KMS-11 (cell line): ENCODE data around the gene REXO2.

Experiments
- H2AFZ ChIP-seq: fragments of 200-600 bp; sonication (generic); 2 replicates; pipeline ENCODE4 v1.6.1; 2016; ENCODE audit warnings: antibody characterized with exemption, mixed run types, low read depth
- H3K27ac ChIP-seq: fragments of 200-600 bp; sonication (generic); 2 replicates; pipeline ENCODE4 v1.6.1; 2016; ENCODE audit warnings: mild to moderate bottlenecking, mixed run types
- H3K27me3 ChIP-seq: fragments of 200-600 bp; sonication (generic); 2 replicates; pipeline ENCODE4 v1.6.1; 2017; ENCODE audit warnings: mild to moderate bottlenecking, low read depth, mixed run types, moderate library complexity; ENCODE audit not compliant: insufficient read depth
- H3K36me3 ChIP-seq: fragments of 200-600 bp; sonication (generic); 2 replicates; pipeline ENCODE4 v1.6.1; 2017; ENCODE audit warnings: mild to moderate bottlenecking, mixed run types; ENCODE audit not compliant: insufficient read depth
- H3K4me1 ChIP-seq: fragments of 200-600 bp; sonication (generic); 2 replicates; pipeline ENCODE4 v1.6.1; 2016; ENCODE audit warnings: mild to moderate bottlenecking, low read depth, mixed run types; ENCODE audit not compliant: poor library complexity, severe bottlenecking
- H3K4me2 ChIP-seq: fragments of 200-600 bp; sonication (generic); 2 replicates; pipeline ENCODE4 v1.7.0; 2016; ENCODE audit warnings: mild to moderate bottlenecking, mixed run types
- H3K4me3 ChIP-seq: fragments of 200-600 bp; sonication (generic); IDR thresholded peaks from 2 replicates; pipeline ENCODE4 v1.6.1; 2017; ENCODE audit warnings: low read depth, low read length, mixed read lengths; ENCODE audit not compliant: insufficient read depth
- H3K79me2 ChIP-seq: fragments of 200-600 bp; sonication (generic); 2 replicates; pipeline ENCODE4 v1.6.1; 2016; ENCODE audit warnings: low read depth, mixed run types; ENCODE audit not compliant: insufficient read depth
- H3K9ac ChIP-seq: fragments of 200-600 bp; sonication (generic); 2 replicates; pipeline ENCODE4 v1.6.1; 2016; ENCODE audit warnings: mild to moderate bottlenecking, mixed run types
- H4K20me1 ChIP-seq: fragments of 200-600 bp; sonication (generic); 2 replicates; pipeline ENCODE4 v1.6.1; 2016; ENCODE audit warnings: mild to moderate bottlenecking, mixed run types; ENCODE audit not compliant: insufficient read depth
- TF ChIP-seq, protein P1 (sequence below): fragments of 200-600 bp; sonication (generic); conservative IDR thresholded peaks from 2 replicates; pipeline ENCODE4 v1.6.1; 2017; ENCODE audit warnings: low read depth, mild to moderate bottlenecking, antibody characterized with exemption, low read length, moderate library complexity, mixed read lengths

REXO2 gene

DNA sequence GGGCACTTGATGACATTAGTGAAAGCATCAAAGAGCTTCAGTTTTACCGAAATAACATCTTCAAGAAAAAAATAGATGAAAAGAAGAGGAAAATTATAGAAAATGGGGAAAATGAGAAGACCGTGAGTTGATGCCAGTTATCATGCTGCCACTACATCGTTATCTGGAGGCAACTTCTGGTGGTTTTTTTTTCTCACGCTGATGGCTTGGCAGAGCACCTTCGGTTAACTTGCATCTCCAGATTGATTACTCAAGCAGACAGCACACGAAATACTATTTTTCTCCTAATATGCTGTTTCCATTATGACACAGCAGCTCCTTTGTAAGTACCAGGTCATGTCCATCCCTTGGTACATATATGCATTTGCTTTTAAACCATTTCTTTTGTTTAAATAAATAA lies 10.6 kb downstream of the REXO2 start:
- H3K9ac ChIP-seq = no peak overlapping the region
- H3K27me3 ChIP-seq = no peaks in the 10 kb centered on the region
- H2AFZ ChIP-seq = no peak overlapping the region
- H4K20me1 ChIP-seq = no peaks in the 10 kb centered on the region
- no peak overlapping the region for H3K4me3 ChIP-seq
- H3K36me3 ChIP-seq = no peaks in the 10 kb centered on the region
- no peaks in the 10 kb centered on the region for H3K79me2 ChIP-seq
- H3K4me2 ChIP-seq = no peak overlapping the region
- no peak overlapping the region for H3K27ac ChIP-seq
- TF ChIP-seq, protein P1, sequence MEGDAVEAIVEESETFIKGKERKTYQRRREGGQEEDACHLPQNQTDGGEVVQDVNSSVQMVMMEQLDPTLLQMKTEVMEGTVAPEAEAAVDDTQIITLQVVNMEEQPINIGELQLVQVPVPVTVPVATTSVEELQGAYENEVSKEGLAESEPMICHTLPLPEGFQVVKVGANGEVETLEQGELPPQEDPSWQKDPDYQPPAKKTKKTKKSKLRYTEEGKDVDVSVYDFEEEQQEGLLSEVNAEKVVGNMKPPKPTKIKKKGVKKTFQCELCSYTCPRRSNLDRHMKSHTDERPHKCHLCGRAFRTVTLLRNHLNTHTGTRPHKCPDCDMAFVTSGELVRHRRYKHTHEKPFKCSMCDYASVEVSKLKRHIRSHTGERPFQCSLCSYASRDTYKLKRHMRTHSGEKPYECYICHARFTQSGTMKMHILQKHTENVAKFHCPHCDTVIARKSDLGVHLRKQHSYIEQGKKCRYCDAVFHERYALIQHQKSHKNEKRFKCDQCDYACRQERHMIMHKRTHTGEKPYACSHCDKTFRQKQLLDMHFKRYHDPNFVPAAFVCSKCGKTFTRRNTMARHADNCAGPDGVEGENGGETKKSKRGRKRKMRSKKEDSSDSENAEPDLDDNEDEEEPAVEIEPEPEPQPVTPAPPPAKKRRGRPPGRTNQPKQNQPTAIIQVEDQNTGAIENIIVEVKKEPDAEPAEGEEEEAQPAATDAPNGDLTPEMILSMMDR = no peak
- peaks cover 4% of the 10 kb centered on the region for H3K4me1 ChIP-seq

DNA sequence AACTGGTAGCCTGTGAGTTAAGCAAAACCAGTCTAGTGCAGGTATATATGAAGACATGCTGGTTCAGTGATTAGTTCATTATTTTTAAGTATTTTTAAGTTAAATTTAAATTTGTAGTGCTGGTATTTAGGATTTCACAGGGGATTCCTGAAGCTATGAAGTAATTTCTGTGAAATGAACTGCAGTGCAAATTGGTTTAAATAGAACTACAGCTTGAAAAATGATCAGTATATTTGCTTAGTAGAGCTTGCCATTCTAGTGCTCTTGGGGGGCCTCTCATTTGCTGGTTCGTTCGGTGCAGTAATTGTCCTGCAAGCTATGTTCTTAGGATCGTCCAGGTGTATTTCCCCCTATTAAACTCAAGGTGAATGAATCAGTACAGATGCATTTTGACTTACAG lies 13.1 kb downstream of the REXO2 start:
- H3K27ac ChIP-seq = no peak overlapping the region
- H3K27me3 ChIP-seq = no peaks in the 10 kb centered on the region
- no peak overlapping the region for H2AFZ ChIP-seq
- H3K4me1 ChIP-seq = peaks cover 4% of the 10 kb centered on the region
- TF ChIP-seq, protein P1 = no peak
- H3K79me2 ChIP-seq = no peaks in the 10 kb centered on the region
- H3K4me3 ChIP-seq = no peak overlapping the region
- no peaks in the 10 kb centered on the region for H4K20me1 ChIP-seq
- no peak overlapping the region for H3K4me2 ChIP-seq
- H3K36me3 ChIP-seq = no peaks in the 10 kb centered on the region
- H3K9ac ChIP-seq = no peak overlapping the region

DNA sequence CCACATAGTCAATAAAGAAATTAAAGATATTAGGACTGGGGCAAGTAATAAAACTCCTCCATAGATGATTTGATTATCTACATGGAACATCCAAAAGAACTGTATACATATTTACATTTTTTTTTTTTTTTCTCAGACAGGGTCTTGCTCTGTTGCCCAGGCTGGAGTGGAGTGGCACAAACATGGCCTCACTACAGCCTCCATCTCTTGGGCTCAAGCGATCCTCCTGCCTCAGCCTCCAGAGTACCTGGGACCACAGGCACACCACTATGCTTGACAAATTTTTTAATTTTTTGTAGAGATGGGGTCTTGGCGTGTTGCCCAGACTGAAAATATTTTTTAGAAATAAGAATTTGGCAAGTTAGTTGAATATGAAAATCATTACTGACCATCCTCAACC lies 24.7 kb downstream of the REXO2 start:
- H3K36me3 ChIP-seq = no peaks in the 10 kb centered on the region
- H3K27me3 ChIP-seq = no peaks in the 10 kb centered on the region
- no peak overlapping the region for H2AFZ ChIP-seq
- no peaks in the 10 kb centered on the region for H3K79me2 ChIP-seq
- H3K4me2 ChIP-seq = no peak overlapping the region
- H3K4me1 ChIP-seq = no peaks in the 10 kb centered on the region
- TF ChIP-seq, protein P1 = no peak
- H3K9ac ChIP-seq = no peak overlapping the region
- no peak overlapping the region for H3K4me3 ChIP-seq
- no peaks in the 10 kb centered on the region for H4K20me1 ChIP-seq
- H3K27ac ChIP-seq = no peak overlapping the region

DNA sequence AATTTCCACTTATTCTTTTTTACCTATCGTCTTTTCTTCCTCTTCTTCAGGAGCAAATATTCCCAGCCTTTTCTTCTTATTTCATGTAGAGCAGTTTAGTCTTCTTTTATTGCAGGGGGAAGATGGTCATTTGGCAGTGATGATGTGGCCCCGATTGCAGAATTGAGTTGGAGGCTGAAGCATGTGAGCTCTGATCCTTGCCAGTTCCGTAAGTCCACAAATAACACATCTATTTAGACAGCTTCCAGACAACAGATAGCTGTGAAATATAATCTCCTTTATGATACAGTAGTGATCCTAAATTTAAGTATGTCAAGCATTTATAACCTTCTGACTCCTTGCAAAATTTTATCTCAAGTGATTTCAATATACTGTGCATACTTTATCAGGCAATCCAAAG lies 27.5 kb downstream of the REXO2 start:
- no peaks in the 10 kb centered on the region for H3K27me3 ChIP-seq
- H4K20me1 ChIP-seq = no peaks in the 10 kb centered on the region
- TF ChIP-seq, protein P1 = no peak
- H3K4me2 ChIP-seq = no peak overlapping the region
- H3K4me3 ChIP-seq = no peak overlapping the region
- no peaks in the 10 kb centered on the region for H3K79me2 ChIP-seq
- H2AFZ ChIP-seq = no peak overlapping the region
- H3K4me1 ChIP-seq = no peaks in the 10 kb centered on the region
- H3K9ac ChIP-seq = no peak overlapping the region
- H3K27ac ChIP-seq = no peak overlapping the region
- H3K36me3 ChIP-seq = no peaks in the 10 kb centered on the region
